ENCODE results near the gene TNNI3K. TPM values are rescaled to one million over a fixed set of nuclear protein-coding genes. Genes with fewer than 3 reads are reported as not detected.

Gene TNNI3K
- total and polyA plus RNA-seq, 2 of the 8 experiments (the other 6 are each of a cell fraction or from before 2014, with no cell fraction given) = 0.41 to 0.48 TPM

DNA sequence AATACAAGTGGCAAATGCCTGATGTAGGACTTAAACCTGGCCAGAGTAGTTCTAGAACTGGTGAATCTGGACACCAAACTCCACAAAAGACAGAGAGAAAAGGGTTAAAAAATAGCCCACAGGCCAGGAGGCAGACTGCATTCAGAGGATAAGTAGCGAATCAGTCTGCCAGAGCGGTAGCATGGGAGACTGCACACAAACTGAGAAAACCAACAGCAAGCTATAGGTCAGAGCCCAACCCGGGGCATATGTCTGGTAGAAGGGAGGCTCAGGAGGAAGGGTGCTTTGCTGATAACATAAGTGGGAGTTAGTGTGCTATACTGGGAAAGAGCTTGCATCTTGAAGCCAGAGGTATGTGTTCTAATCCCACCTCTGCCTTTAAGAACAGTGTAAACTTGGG, 273.3 kb downstream of the TNNI3K start:
- 0 out of 2 replicates have a peak overlapping the region, but pooled peaks have one; percentile 25 for H2AFZ ChIP-seq (ENCODE audit: low read length)
- H3K79me1 ChIP-seq (ENCODE audit: low read depth, low read length) = no peaks in the 10 kb centered on the region
- H3K4ac ChIP-seq (replicated peaks; ENCODE audit: insufficient read length, low read depth, low read length) = no peak overlapping the region
- TF ChIP-seq TCF12 (IDR thresholded peaks at IDR 0.05; ENCODE audit: low read depth, low read length) (no peak), ZNF274 (IDR thresholded peaks at IDR 0.05; ENCODE audit: borderline replicate concordance, extremely low read depth, low read length) (no peak), TAF1 (IDR thresholded peaks at IDR 0.05; ENCODE audit: low read depth, low read length) (no peak), JUND (IDR thresholded peaks at IDR 0.05; ENCODE audit: low read length) (no peak), KDM4A (IDR thresholded peaks at IDR 0.05; ENCODE audit: low read depth, low read length, severe bottlenecking) (no peak), TAF7 (optimal IDR thresholded peaks at IDR 0.05; ENCODE audit: borderline replicate concordance, low read depth, low read length) (no peak), CEBPB (IDR thresholded peaks at IDR 0.05; ENCODE audit: low read depth, low read length) (no peak), EZH2 (IDR thresholded peaks at IDR 0.05; ENCODE audit: low read depth, low read length, severe bottlenecking) (no peak), GTF2F1 (IDR thresholded peaks at IDR 0.05; ENCODE audit: borderline replicate concordance, low read depth, low read length) (no peak), JUN (IDR thresholded peaks at IDR 0.05; ENCODE audit: low read depth, low read length) (no peak)
- no peak overlapping the region for H3K14ac ChIP-seq (ENCODE audit: insufficient read length)
- H3K23me2 ChIP-seq (ENCODE audit: low read depth, low read length) = no peaks in the 10 kb centered on the region
- no peak overlapping the region for H2AK5ac ChIP-seq (ENCODE audit: low read depth, low read length)
- DNase-seq (ENCODE audit: low read depth in 1 of 2, low spot score in 2 of 2) (no peak), FAIRE-seq (no peak)
- H3K27me3 ChIP-seq (replicated peaks in 1 of 4; ENCODE audit: control insufficient read depth in 3 of 4, extremely low read depth in 1 of 4, insufficient read depth in 3 of 4, low read length in 3 of 4) = no peaks in the 10 kb centered on the region
- no peaks in the 10 kb centered on the region for H4K20me1 ChIP-seq (replicated peaks in 1 of 2; ENCODE audit: control insufficient read depth in 1 of 2, insufficient read depth in 2 of 2, low read length in 2 of 2)
- H3K79me2 ChIP-seq (ENCODE audit: control insufficient read depth in 1 of 2, insufficient read depth in 2 of 2, low read length in 2 of 2) = no peaks in the 10 kb centered on the region
- no peak overlapping the region; a peak in 1 of 4 replicates for H3K4me2 ChIP-seq (ENCODE audit: insufficient read depth in 1 of 2, low read depth in 2 of 2, low read length in 2 of 2)
- H3K18ac ChIP-seq (ENCODE audit: extremely low read depth, low read length) = no peak overlapping the region
- no peak overlapping the region for H2BK5ac ChIP-seq (ENCODE audit: low read depth, low read length)
- no peak overlapping the region; the same call in 1 of the 2 replicates for H2BK15ac ChIP-seq (ENCODE audit: low read length)
- H2BK20ac ChIP-seq (ENCODE audit: low read length) = no peak overlapping the region
- ChIA-PET POLR2A (ENCODE audit: partially characterized antibody) (interaction anchor here (0.6 to 1.6 kb wide), 2 partner anchors 12 to 15 kb away, joined by 3 read pairs; no protein-coding TSS in a partner anchor), CTCF (ENCODE audit: partially characterized antibody) (interaction anchor here (1.0 kb wide), 1 partner anchor 13 kb away, joined by 6 read pairs; no protein-coding TSS in a partner anchor)
- H4K5ac ChIP-seq (ENCODE audit: insufficient read length, low read depth, low read length) = no peak overlapping the region
- no peak overlapping the region for H2BK12ac ChIP-seq (ENCODE audit: low read depth, low read length)
- H2BK120ac ChIP-seq (replicated peaks; ENCODE audit: low read depth, low read length) = no peak overlapping the region
- WGBS, 2 experiments (ENCODE audit: extremely low coverage in 1 of 2, insufficient coverage in 1 of 2, insufficient read length in 1 of 2, insufficient replicate concordance in 2 of 2, low coverage in 1 of 2, low lambda C conversion rate in 2 of 2, missing lambda C conversion rate in 1 of 2) = 56% methylated on average over 3 of the region's 3 CpGs; no CpG with 5 or more reads in 1 of the 2 experiments
- no peaks in the 10 kb centered on the region for H3K36me3 ChIP-seq (ENCODE audit: control insufficient read depth in 2 of 4, insufficient read depth in 4 of 4, low read length in 3 of 4)
- H3K56ac ChIP-seq (replicated peaks; ENCODE audit: insufficient read length, low read depth, low read length) = no peak overlapping the region
- no peak overlapping the region for H3K27ac ChIP-seq (ENCODE audit: low read depth, low read length)
- no peak overlapping the region for H4K91ac ChIP-seq (replicated peaks; ENCODE audit: insufficient read length, low read length)
- no peak overlapping the region for H3K4me3 ChIP-seq (ENCODE audit: extremely low read depth in 1 of 4, insufficient read depth in 2 of 4, low read depth in 3 of 4, low read length in 4 of 4)
- peaks cover 2 to 9% (median 4%) of the 10 kb centered on the region in 4 experiments; a peak in 4 of 7 replicates for H3K4me1 ChIP-seq (replicated peaks in 1 of 4; ENCODE audit: control insufficient read depth in 3 of 4, insufficient read depth in 4 of 4, low read length in 3 of 4)
- H3K23ac ChIP-seq (ENCODE audit: insufficient read length) = no peak overlapping the region
- H4K8ac ChIP-seq (ENCODE audit: extremely low read depth, insufficient read depth, low read length) = no peak overlapping the region
- H3K9ac ChIP-seq (replicated peaks in 1 of 4; ENCODE audit: extremely low read depth in 1 of 4, low read depth in 3 of 4, low read length in 3 of 4) = no peak overlapping the region
- H3K9me3 ChIP-seq (ENCODE audit: insufficient read depth in 2 of 2, low read depth in 1 of 2, low read length in 1 of 2) = no peaks in the 10 kb centered on the region

Measured in H1 (cell line).